Epidermal melanocyte (primary cell): Measurements from ENCODE around the gene ARHGEF37.

Experiments used
- DNase-seq: peaks from one replicate; pipeline ENCODE4 v3.0.0; 2011; ENCODE audit warnings: low spot score; ENCODE audit not compliant: insufficient read length

The ARHGEF37 gene

DNA sequence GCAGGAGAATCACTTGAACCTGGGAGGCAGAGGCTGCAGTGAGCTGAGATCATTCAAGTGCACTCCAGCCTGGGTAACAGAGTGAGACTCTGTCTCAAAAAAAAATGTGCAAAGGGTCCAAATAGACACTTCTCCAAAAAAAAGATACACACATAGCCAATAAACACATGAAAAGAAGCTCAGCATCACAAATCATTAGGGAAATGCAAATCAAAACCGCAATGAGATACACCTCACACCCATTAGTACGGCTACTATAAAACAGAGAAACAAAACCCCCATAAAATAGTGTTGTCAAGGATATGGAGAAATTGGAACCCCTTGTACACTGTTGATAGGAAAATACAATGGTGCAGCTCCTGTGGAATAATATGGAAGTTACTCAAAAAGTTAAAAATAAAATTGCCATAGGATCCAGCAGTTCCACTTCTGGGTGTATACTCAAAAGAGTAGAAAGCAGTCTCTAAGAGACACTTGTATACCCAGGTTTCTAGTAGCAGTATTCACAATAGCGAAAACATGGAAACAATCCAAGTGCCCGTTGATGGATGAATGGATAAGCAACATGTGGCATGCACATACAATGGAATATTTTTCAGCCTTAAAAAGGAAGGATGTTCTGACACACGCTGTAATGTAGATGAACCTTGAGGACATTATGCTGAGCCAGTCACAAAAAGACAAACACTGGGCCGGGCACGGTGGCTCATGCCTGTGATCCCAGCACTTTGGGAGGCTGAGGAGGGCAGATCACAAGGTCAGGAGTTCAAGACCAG is 91.6 kb downstream of the ARHGEF37 start:
- no peak for DNase-seq

DNA sequence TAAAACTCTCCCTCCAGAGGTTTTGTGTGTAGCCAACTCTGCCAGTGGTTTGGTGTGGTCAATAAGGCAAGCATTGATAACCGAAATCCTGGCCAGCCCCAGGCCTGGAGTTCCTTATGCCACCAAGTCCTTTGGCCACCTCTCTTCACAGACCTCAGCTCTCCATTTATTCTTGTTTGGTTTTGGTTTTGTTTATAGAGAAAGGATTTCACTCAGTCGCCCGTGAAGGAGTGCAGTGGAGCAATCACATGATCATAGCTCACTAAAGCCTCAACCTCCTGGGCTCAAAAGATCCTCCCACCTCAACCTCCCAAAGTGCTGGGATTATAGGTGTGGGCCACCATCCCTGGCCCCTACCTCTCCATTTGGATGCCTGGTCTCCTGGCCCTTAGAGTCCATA is 93.4 kb downstream of the ARHGEF37 start:
- DNase-seq = no peak

DNA sequence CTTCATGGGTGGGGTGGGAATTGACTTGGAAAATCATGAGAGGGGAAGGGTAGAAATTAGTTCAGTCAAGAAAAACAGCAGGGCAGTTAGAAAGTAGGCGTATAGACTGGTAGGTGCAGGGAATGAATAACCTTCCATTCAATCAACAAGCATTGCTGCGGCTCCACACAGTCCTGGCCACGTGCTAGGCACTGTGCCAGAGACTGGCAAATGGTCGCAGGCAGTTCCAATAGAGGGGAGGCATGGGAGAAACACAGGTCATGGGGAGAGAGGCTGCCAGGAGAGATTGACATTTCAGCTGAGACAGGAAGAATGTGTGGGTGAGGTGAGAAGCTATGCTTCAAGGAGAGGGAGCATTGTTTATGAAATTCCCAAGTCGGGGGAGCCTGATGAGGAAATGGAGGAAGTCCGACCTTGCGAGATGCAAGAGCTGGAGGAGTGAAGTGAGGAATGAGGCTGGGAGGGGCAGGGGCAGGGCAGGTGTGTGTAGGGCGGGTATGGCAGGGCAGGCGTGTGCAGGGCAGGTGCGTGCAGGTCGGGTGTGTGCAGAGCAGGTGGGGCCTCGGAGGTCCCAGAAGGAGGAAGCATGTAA is 94.4 kb downstream of the ARHGEF37 start:
- no peak for DNase-seq

DNA sequence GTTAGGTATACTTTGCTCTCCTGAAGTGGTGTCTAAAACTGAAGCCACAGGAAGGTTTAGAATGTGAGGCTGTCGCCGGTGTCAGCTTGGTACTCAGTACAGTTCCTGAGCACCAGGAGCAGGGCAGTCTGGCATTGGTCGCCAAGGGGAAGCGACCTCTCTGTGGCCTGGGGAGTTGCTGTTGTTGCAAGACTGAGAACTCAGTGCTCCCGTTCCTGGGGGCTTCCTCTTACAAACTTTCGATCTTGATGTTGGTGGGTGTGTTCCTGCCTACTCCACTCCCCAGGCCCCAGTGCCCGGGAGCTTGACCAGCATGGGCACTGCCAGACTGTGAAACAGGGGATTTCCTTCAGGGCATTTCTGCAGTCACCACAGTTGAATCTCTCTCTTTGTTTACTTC is 96.4 kb downstream of the ARHGEF37 start:
- no peak for DNase-seq

DNA sequence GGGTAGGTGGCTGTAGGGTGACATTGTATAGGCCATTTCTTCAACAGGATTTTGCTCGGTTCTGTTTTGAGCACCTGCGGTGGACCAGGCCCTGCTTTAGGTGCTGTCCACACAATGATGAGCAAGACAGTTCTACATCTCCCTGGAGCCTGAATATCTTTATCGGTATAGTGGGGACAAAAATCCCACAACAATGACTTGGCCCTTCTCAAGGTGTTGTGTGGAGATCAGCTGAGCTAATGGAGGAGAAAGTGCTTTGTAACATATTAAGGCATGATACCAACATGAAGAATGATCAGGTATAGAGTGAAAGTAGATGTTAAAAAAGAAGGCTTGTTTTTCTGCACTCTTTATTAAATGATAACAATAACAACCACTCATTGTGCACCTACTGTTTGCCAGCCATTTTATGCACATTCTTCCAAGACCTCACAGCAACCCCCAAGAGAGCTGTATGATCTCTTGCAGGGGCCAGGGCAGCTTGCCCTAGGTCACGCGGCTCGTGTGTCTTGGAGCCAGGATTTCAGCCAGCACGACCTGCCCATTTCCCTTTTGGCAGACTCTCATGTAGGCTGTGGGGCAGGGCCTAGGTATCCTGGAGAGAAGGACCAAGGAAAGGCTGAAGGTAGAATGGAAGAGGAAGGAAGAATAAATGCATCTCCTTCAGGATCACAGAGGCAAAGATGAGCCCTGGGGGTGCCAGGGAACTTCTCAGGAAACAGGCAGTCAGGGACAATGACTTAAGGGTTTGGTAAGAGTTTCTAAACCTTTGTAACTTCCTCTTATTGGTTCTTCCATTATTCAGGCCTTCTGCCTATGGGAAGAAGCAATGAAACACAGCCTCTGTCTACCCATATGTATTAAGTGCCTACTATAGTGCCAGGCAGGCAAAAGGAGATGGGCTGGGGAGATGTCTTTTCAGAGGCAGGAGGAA is 98.8 kb downstream of the ARHGEF37 start:
- DNase-seq = no peak

DNA sequence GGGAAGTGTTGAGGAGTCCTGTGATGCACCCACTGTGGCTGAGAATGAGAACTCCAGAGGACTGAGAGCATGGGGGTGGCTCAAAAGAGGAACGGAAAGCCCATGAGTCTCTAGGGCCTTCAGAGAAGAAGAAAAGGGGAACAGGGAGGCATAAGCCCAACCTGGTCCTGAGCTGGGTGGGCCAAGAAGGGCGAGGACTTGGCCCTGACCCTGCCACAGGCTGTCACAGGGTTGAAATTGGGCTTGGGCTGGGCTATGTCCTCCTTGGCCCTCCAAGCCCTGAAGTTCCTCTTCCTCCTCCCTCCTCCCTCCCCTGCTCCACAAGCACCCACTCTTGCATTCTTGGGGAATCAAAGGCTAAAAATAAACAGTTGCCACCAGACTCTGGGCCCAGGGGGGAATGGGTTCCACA is 99.5 kb downstream of the ARHGEF37 start:
- DNase-seq = no peak

DNA sequence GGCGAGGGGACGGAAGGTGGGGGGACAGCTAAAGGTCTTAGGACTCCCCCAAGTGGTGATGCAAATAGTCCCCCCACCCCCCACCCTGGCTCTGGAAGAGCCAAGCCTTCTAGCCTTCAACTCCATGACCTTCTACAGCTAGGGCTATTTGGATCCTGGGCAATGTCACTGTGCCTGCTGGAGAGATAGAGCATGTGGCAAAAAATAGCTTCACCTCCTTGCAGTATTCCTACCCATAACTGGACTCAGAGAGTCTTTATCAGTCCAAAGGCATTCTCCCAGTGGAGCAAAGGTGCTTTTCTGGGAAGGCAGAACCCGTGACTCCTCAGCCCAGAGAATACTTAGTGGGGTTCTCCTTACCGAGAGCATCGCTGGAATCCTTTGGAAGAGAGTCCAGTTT is 100.0 kb downstream of the ARHGEF37 start:
- DNase-seq = no peak

DNA sequence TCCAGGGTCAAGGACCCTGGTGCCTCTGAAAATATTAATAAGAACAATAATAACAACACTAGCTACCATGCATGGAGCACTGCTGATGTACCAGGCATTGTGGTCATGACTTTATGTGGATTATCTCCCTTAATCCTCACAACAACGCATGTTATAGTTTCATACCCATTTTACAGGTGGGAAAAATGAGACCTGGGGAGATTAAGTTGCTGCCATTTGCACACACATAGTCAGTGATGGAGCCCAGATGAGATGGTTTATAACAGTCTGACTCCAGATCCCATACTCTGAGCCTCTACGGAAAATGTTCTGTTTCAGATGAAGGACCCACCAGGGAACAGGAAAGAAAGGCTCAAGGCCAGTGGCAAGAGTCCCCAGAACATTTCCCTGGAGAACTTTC is 100.6 kb downstream of the ARHGEF37 start:
- DNase-seq = no peak

DNA sequence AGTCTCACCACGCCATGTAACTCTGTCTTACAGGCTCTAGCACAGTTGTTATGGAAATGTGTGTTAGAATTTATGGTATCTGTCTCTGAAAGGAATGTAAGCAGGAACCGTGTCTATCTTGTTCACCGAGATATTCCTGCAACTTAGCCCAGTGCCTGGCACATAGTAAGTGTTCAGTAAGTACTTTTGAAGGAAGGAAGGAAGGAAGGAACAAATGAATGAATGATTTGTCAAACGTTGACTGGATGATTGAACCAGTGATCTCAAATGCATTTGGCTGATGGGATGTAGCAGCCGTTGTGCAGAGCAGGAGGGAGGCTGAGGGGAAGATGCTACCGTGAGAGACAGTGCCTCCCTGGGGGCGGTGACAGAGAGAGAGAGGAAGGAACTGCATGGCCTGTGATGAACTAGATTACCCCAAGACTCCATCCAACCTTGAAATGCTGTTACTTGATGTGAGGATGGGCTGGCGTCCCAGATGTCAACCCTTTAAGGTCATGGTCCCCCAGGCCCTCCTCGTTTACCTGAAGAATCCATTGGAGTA is 101.3 kb downstream of the ARHGEF37 start:
- DNase-seq = no peak

DNA sequence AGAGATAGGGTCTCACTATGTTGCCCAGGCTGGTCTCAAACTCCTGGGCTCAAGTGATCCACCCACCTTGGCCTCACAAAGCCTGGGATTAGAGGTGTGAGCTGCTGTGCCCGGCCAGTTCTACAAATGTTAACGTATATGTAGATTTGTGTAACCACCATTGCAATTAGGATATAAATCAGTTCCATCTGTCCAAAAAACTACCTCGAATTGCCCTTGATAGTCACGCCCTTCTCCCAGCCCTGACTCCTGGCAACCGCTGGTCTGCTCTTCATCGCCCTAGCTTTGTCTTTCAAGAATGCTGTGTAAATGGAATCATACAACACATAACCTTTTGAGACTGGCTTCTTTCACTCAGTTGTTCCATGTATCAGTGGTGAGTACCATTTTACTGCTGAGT is 102.7 kb downstream of the ARHGEF37 start:
- no peak for DNase-seq

DNA sequence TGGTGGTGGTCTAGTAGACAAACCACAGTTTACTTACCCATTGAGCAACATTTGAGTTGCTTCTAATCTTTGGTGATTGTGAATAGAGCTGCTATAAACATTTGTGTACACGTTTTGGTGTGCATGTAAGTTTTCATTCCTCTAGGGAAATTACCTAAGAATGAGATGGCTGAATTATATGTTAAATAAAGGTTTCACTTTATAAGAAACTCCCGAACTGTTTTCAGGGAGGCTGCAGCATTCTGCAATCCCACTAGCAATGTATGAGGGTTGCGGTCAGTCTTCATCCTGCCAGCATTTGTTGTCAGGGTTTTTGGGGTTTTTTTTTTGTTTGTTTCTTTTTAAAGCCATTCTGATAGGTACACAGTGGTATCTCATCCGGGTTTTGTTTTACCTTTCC is 103.1 kb downstream of the ARHGEF37 start:
- DNase-seq = no peak
